ENCODE data around the gene DENND6A. TPM values are rescaled to one million over a fixed set of nuclear protein-coding genes. Genes with fewer than 3 reads are reported as not detected.
"Not testable (repeated sequence)": the region's sequence is repeated elsewhere in the genome, so short reads cannot be mapped to it uniquely, and the experiment has no call there.

Gene DENND6A
- total RNA-seq = 6.1 TPM

DNA sequence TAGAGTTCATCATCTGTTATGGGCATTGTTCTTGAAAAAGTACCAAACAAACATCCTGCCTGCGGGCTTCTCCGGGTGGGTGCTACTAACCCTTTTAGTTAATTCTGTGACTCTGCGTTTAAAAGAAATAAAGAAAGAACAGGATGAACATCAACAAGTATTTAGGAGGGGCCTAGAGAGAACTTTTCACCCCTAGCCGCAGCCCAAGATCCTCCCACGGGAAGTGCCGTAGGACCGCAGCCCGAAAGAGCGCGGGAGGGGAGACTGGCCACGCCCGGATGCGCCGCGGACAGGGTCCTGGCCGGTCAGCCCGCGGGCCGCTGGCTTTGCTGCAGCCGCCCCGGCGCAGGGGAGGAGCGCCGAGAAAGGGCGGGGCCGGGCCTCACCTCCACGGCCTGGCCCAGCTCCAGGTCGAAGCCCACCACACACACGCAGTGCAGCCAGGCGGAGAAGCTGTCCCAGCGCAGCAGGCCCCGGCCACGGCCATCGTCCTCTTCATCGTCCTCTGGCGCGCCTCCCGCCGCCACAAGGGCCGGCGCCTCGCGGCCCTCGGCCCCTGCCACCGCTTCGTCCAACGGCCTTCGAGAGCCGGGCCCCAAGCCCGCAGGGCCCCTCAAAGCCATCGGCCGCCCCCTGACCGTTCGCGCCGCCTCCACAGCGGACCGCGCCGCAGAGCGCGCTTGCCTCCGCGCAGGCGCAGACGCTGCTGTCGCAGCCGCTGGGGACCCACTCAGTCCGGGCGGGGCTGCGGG is at the start of gene DENND6A:
DENND6A (minus strand) TSS at position 682 of the 752 bp plus-strand sequence; CDS start at position 623, 59 bp downstream.
- ATAC-seq (peak; percentile 94), DNase-seq (ENCODE audit: low spot score) (peak; percentile 96)

- ATAC-seq (no peak), DNase-seq (ENCODE audit: low spot score) (no peak)
Measured at GRCh38 chr3:57740027-57740426, 47.1 kb upstream of the DENND6A start.

- no peak for ATAC-seq
Measured at GRCh38 chr3:57738391-57738790, 45.5 kb upstream of the DENND6A start.

DNA sequence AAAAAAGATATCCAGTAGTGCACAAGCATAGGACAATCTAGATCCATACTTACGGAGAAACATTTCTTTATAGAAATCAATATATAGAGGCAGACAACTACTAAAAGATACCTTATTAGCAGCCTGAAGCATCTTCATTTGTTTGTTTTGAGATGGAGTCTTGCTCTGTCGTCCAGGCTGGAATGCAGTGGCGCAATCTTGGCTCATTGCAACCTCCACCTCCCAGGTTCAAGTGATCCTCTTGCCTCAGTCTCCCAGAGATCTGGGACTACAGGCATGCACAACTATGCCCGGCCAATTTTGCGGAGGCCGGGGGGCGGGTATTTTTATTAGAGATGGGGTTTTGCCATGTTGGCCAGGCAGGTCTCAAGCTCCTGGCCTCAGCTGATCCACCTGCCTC is 45.0 kb upstream of the DENND6A start:
- ATAC-seq = no peak
- DNase-seq (ENCODE audit: low spot score) = no peak

More at GRCh38 chr3:57738391-57738790, 45.5 kb upstream of the DENND6A start:
- no peak for DNase-seq (ENCODE audit: low spot score)

DNA sequence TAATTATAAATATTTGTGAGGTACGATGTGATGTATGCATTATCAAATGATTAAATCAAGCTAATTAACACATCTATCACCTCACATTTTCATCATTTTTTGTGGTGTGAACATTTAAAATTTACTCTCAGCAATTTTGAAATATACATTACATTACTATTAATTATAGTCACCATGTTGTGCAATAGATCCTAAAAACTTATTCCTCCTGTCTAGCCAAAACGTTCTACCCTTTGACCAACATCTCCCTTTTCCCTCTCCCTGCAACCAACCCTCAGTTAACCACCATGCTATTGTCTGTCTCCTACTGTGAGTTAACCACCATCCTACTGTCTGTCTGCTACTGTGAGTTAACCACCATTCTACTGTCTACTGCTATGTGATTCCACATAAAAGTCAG is 42.5 kb upstream of the DENND6A start:
- no peak for DNase-seq (ENCODE audit: low spot score)
- no peak for ATAC-seq

DNA sequence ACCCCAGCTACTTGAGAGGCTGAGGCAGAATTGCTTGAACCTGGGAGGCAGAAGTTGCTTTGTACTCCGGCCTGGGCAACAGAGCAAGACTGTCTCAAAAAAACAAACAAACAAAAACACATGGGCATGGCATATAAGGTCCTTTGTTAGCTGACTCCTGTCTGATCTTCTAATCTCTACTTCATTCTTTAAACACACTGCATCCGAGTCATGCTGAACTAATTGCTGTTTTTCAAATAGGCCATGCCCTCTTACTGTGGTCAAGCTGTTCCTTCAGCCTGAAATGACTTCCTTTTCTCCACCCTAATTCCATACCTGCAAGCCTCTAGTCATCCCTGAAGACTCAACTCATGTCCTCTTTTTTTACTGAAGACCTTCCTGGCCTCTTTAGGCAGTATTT is 40.9 kb upstream of the DENND6A start:
- ATAC-seq = no peak

DNA sequence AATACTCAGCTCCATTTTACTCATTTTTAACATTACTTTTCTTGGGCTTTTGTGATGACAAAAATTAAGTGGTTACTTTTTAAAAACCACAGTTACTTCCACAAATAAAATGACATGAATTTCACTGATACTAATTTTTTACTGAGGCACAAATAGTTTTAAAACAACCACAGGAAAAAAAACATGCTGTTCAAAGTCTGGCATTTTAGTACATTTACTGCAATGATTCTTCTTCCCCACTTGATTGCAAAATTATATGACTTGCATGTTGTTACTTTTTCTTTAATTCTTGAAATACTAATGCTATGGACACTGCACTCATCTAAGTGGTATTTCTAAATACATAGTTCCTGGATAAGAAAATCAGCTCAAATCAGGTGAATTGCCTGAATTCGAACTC is 38.4 kb upstream of the DENND6A start:
- no peak for ATAC-seq
- no peak for DNase-seq (ENCODE audit: low spot score)

More for the DNA sequence above, 40.9 kb upstream of the DENND6A start:
- no peak for DNase-seq (ENCODE audit: low spot score)

GRCh38 chr3:57730682-57731081 is 37.8 kb upstream of the DENND6A start:
- DNase-seq (ENCODE audit: low spot score) (no peak), ATAC-seq (no peak)

GRCh38 chr3:57729334-57730045 is 36.6 kb upstream of the DENND6A start:
- ATAC-seq (no peak), DNase-seq (ENCODE audit: low spot score) (no peak)

DNA sequence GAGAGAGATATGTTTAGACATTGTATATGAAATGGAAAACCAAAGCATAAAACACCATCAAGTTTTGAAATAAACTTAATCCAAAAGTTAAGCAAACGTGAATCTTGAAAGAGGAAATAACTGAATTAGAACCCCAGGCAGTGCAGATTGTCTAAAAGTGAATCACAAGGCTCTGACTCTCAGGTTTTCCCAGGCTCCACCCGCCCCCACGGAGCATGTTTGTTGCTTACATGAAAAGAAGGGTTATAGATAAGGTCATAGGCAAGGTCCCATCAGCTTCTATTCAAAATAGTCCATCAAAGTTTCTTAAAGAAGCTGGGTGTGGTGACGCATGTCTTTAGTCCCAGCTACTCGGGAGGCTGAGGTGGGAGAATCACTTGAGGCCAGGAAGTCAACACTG is 34.2 kb upstream of the DENND6A start:
- DNase-seq (ENCODE audit: low spot score) (no peak), ATAC-seq (no peak)

DNA sequence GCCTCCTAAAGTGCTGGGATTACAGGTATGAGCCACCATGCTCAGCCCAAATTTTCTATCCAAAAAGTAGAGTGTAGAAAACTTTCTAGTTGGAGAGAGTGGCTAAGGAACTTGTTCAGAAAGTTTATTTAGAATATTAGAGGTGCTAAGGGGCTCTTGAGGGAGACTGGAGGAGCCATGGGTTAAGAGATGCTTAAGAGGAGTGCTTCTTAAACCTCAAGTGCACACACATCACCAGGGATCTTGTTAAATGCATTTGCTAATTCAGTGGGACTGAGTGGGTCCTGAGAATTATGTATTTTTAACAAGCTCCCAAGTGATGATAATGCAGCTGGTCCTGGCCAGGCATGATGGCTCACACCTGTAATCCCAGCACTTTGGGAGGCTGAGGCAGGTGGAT is 33.5 kb upstream of the DENND6A start:
- ATAC-seq (no peak), DNase-seq (ENCODE audit: low spot score) (no peak)

DNA sequence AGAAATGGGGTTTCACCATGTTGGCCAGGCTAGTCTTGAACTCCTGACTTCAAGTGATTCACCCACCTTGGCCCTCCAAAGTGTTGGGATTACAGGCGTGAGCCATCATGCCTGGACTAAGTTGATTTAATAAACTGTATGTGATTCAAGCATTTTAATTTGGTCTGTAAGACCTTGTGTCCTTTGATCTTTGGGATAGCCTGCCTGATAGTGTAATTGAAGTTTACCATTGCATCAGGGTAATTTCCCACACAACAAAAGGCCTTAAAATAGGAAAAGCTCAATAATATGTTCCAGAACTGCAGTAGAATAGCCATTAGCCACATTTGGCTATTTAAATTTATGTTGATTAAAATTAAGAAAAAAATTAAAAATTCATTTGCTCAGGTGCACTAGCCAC is 25.2 kb upstream of the DENND6A start:
- DNase-seq (ENCODE audit: low spot score) = no peak
- no peak for ATAC-seq

- no peak for DNase-seq (ENCODE audit: low spot score)
- ATAC-seq = no peak
Measured at GRCh38 chr3:57717205-57717868, 24.5 kb upstream of the DENND6A start.

DNA sequence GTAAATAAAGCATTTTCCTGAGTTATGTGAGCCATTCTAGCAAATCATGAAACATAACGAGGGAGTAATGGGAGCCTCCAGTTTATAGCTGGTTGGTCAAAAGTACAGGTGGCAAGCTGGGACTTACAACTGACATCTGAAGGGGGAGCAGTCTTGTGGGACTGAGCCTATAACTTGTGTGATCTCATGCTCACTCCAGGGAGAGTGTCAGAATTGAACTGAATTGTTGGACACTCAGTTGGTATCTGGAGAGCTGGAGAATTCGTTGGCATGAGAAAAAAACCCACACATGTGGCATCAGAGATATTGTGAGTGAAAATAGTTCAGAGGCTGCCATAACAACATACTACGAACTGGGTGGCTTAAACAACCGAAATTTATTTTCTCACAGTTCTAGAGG is 22.8 kb upstream of the DENND6A start:
- no peak for ATAC-seq
- no peak for DNase-seq (ENCODE audit: low spot score)

- ATAC-seq = no peak
- DNase-seq (ENCODE audit: low spot score) = no peak
Measured at GRCh38 chr3:57709559-57709958, 16.7 kb upstream of the DENND6A start.

GRCh38 chr3:57709031-57709430 is 16.2 kb upstream of the DENND6A start:
- ATAC-seq = no peak
- DNase-seq (ENCODE audit: low spot score) = no peak

DNA sequence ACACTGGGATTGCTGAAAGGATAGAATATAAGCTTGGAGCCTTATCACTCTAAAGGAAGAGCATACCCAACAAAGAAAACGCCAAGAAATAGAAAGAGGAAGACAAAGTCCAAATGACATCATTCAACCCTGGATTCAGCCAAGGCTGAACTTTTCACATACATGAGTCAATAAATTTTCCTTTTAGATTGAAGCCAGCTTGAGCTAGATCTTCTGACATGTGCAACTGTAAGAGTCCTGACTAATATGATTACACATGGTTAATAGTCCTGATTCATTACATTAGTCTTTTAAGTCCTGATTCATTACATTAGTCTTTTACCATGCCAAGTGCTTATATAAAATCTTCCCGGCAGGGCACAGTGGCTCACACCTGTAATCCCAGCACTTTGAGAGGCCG is 13.6 kb upstream of the DENND6A start:
- DNase-seq (ENCODE audit: low spot score) (no peak), ATAC-seq (no peak)

DNA sequence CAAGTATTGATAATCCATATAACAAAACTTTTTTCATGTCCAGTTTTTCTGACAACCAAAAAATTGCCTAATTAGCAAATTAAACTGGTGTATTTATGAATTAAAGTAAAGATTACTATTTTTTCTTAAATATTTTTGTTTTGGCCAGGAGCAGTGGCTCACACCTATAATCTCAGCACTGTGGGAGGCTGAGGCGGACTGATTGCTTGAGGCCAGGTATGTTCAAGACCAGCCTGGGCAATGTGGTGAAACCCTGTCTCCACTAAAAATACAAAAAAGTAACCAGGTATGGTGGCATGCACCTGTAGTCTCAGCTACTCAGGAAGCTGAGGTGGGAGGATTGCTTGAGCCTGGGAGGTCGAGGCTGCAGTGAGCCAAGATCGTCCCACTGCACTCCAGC is 12.5 kb upstream of the DENND6A start:
- ATAC-seq; DNase-seq (ENCODE audit: low spot score): not testable (repeated sequence)

DNA sequence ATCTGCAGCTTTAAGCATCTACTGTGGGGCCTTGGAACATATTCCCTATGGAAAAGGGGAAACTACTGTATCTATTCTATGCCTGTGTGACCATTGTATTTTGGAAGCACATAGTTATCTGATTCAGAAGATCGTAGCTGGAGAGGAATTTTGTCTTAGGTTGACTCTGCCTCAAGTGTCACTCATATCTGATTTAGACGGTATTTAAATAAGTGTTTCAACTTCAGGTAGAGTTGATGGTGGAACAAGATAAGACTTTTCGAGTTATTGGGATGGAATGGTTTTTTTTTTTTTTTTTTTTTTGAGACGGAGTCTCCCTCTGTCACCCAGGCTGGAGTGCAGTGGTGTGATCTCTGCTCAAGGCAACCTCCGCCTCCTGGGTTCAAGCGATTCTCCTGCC is 8.9 kb upstream of the DENND6A start:
- no peak for DNase-seq (ENCODE audit: low spot score)
- ATAC-seq = no peak

DNA sequence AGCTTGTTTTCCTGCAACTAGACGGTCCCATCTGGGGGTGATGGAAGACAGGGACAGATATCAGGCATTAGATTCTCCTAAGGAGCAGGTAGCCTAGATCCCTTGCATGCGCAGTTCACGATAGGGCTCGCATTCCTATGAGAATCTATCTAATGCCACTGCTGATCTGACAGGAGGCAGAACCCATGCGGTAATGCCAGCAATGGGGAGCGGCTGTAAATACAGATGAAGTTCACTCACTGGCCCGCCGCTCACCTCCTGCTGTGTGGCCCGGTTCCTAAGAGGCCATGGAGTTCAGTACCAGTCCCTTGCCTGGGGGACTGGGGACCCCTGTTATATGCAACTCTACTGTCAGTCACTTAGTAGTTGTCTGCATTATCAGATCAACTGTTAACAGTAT is 7.9 kb upstream of the DENND6A start:
- ATAC-seq (no peak), DNase-seq (ENCODE audit: low spot score) (no peak)

- DNase-seq (ENCODE audit: low spot score) = no peak
- no peak for ATAC-seq
Measured at GRCh38 chr3:57699591-57699990, 6.7 kb upstream of the DENND6A start.

- no peak for DNase-seq (ENCODE audit: low spot score)
- ATAC-seq = no peak
Measured at GRCh38 chr3:57696801-57697321, 4.0 kb upstream of the DENND6A start.
